ENCODE results near the gene EREG. TPM values are rescaled to one million over a fixed set of nuclear protein-coding genes. Genes with fewer than 3 reads are reported as not detected.

Gene EREG
- total RNA-seq, 4 donors from 2014 or later, result 2.4 to 4.6 (median 3.7) TPM

DNA sequence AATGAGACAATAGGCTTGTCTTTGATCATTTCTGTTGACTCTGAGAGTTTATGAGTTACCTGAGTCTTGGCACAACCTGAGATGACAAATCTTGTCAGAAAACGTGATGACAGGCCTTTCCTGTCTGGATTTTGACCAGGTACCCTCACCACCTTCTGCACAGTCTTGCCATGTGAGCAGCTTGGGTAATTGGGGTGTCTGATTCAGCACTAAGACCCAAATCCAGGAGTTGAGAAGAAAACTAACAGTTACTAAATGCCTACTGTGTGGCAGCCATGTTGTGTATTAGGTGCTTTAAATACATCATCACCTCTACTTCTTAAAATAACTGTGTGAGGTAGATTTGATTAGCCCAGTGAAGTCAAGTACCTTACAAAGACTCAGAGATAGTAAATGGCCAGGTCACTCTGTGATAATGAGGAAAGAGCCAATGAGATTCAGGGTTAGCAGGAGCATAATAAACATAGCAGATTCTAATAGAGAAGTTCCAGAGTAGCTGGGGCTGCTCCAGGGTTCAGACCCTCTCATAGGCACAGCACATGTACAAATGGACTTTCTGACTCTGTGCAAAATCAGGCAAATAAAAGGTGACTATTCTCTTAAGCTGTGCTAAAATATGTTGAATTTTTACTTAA, 2.8 kb downstream of the EREG start:
- Histone ChIP-seq H3K4me3 (no peak overlapping the region), H3K27me3 (peaks cover 0 to 4% (median 0%) of the 10 kb centered on the region in 4 donors), H3K27ac (replicated peaks in 1 of 4) (no peak overlapping the region), H3K9me3 (no peaks in the 10 kb centered on the region), H3K36me3 (no peaks in the 10 kb centered on the region), H3K4me1 (peaks cover 5 to 31% (median 20%) of the 10 kb centered on the region in 4 donors)
- no peak for DNase-seq (ENCODE audit: extremely low spot score)
- TF ChIP-seq POLR2AphosphoS5 (IDR thresholded peaks at IDR 0.05) (no peak), POLR2A (IDR thresholded peaks at IDR 0.05; ENCODE audit: low read depth) (no peak), EP300 (IDR thresholded peaks at IDR 0.05) (no peak)
- TF ChIP-seq, protein P1, sequence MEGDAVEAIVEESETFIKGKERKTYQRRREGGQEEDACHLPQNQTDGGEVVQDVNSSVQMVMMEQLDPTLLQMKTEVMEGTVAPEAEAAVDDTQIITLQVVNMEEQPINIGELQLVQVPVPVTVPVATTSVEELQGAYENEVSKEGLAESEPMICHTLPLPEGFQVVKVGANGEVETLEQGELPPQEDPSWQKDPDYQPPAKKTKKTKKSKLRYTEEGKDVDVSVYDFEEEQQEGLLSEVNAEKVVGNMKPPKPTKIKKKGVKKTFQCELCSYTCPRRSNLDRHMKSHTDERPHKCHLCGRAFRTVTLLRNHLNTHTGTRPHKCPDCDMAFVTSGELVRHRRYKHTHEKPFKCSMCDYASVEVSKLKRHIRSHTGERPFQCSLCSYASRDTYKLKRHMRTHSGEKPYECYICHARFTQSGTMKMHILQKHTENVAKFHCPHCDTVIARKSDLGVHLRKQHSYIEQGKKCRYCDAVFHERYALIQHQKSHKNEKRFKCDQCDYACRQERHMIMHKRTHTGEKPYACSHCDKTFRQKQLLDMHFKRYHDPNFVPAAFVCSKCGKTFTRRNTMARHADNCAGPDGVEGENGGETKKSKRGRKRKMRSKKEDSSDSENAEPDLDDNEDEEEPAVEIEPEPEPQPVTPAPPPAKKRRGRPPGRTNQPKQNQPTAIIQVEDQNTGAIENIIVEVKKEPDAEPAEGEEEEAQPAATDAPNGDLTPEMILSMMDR (IDR thresholded peaks at IDR 0.05), result no peak
- 67% methylated on average over 1 of the region's 1 CpG for WGBS
- intact Hi-C loops (cut with DNase I), result no loop called here

DNA sequence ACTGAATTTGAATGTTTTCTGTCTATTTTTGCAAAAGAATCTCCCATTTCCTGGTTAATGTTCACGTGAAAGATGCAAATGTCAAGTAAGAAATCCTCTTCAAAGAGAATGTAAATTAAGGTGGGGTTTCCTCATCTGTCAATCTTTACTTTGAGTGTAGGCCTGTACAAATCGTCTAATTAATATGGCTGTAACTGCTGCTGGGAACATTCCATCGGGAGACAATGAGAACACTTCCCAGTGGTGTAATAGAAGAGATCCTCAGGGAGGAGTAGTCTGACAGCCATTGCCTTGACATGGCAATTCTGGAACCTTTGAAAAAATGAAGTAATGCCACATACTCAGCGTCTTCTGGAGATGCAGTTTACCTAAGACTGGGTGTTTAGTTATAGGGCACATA, 3.7 kb downstream of the EREG start:
- TF ChIP-seq, protein P1 (IDR thresholded peaks at IDR 0.05), result no peak
- TF ChIP-seq EP300 (IDR thresholded peaks at IDR 0.05) (no peak), POLR2AphosphoS5 (IDR thresholded peaks at IDR 0.05) (no peak), POLR2A (IDR thresholded peaks at IDR 0.05; ENCODE audit: low read depth) (no peak)
- Histone ChIP-seq H3K36me3 (no peaks in the 10 kb centered on the region), H3K9me3 (no peaks in the 10 kb centered on the region), H3K27ac (replicated peaks in 1 of 4) (no peak overlapping the region), H3K27me3 (peaks cover 0 to 4% (median 0%) of the 10 kb centered on the region in 4 donors), H3K4me3 (no peak overlapping the region), H3K4me1 (peaks cover 5 to 31% (median 20%) of the 10 kb centered on the region in 4 donors)
- intact Hi-C loops (cut with DNase I), result no loop called here
- no peak for DNase-seq (ENCODE audit: extremely low spot score)
- 64% methylated on average over 4 of the region's 4 CpGs for WGBS

DNA sequence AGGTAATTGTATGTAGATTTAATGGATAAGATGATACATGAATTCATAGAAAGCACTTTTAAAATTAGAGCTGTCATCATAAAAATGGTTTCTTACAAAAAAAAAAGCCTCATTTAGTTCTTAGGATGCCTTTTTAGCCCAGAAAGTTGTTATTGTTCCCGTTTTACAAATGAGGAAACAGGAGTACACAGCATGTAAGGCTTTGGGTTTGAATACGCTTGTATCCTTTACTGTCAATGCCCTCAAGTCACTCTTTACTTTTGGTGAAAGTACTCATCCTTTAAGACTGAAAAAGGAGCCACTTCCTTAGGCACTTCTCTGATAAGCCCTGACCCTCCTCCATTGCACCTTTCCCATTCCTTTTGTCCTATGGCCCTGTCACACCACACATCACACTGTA, 4.9 kb downstream of the EREG start:
- 66% methylated on average over 2 of the region's 2 CpGs for WGBS
- H3K9me3 ChIP-seq, result no peaks in the 10 kb centered on the region
- H3K4me1 ChIP-seq, result peaks cover 3 to 34% (median 13%) of the 10 kb centered on the region in 4 donors
- no peak for DNase-seq (ENCODE audit: extremely low spot score)
- intact Hi-C loops (cut with DNase I), result loop anchor here (10.0 kb wide), 1 partner anchor 185 kb away; no protein-coding TSS in a partner anchor
- H3K27ac ChIP-seq (replicated peaks in 1 of 4), result no peak overlapping the region
- no peaks in the 10 kb centered on the region for H3K36me3 ChIP-seq
- TF ChIP-seq EP300 (IDR thresholded peaks at IDR 0.05), result no peak
- no peak for TF ChIP-seq POLR2A (IDR thresholded peaks at IDR 0.05; ENCODE audit: low read depth)
- TF ChIP-seq, protein P1 (IDR thresholded peaks at IDR 0.05), result no peak
- no peak for TF ChIP-seq POLR2AphosphoS5 (IDR thresholded peaks at IDR 0.05)
- H3K27me3 ChIP-seq, result peaks cover 0 to 3% (median 0%) of the 10 kb centered on the region in 4 donors
- H3K4me3 ChIP-seq, result no peak overlapping the region

DNA sequence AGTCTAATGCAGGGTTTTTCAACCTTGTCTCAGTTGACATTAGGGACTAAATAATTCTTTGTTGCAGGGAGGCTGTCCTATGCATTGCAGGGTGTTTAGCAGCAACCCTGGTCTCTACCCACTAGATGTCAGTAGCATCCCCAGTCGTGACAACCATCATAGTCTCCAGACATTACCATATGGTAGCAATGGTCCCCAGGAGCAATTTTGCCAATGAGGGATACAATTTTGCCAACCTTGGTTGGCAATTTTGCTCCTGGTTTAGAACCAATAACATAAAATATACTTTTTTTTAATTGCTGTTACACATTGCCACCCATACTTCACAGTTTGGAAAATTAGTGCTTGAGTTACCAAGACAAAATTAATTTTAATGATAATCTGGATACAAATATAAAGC, 6.0 kb downstream of the EREG start:
- H3K27ac ChIP-seq (replicated peaks in 1 of 4), result no peak overlapping the region
- WGBS, result 22% methylated on average over 1 of the region's 1 CpG
- intact Hi-C loops (cut with DNase I), result loop anchor here (10.0 kb wide), 1 partner anchor 184 kb away; no protein-coding TSS in a partner anchor

More for the DNA sequence above, 6.0 kb downstream of the EREG start:
- Histone ChIP-seq H3K27me3 (no peaks in the 10 kb centered on the region), H3K9me3 (no peaks in the 10 kb centered on the region), H3K4me3 (no peak overlapping the region), H3K36me3 (no peaks in the 10 kb centered on the region), H3K4me1 (peaks cover 0 to 30% (median 9%) of the 10 kb centered on the region in 4 donors)
- TF ChIP-seq, protein P1 (IDR thresholded peaks at IDR 0.05), result peak; percentile 28 to 59 (median 35)
- no peak for TF ChIP-seq POLR2A (IDR thresholded peaks at IDR 0.05; ENCODE audit: low read depth)
- no peak for DNase-seq (ENCODE audit: extremely low spot score)
